K562 (cell line): ENCODE data around the gene FAM217B. TPM values are rescaled to one million over a fixed set of nuclear protein-coding genes. Genes with fewer than 3 reads are reported as not detected.
A peak's percentile ranks its signal among the peaks of the same experiment; 100 is the strongest.

Experiments used
- ARID3A ChIP-seq: IDR thresholded peaks from 2 replicates; pipeline ENCODE4 v1.6.1; 2012; ENCODE audit warnings: low read depth, low read length, improper control_type of control experiment, borderline replicate concordance
- ATF7 ChIP-seq: fragments of 450-650 bp; IDR thresholded peaks from 2 replicates; pipeline ENCODE4 v1.7.1; 2014; ENCODE audit warnings: mild to moderate bottlenecking, moderate library complexity
- CBFB ChIP-seq: sonication (generic); formaldehyde crosslinking; IDR thresholded peaks from 2 replicates; pipeline ENCODE4 v1.4.0; 2020; ENCODE audit warnings: mild to moderate bottlenecking, missing genetic modification reagents
- CTCFL ChIP-seq: IDR thresholded peaks from 2 replicates; pipeline ENCODE4 v1.6.1; 2011; ENCODE audit warnings: borderline replicate concordance, low read depth, mild to moderate bottlenecking, moderate library complexity, low read length; ENCODE audit not compliant: insufficient read depth, poor library complexity, severe bottlenecking
- DEAF1 ChIP-seq: fragments of 450-650 bp; formaldehyde crosslinking; IDR thresholded peaks from 2 replicates; pipeline ENCODE4 v1.4.0; 2020; ENCODE audit warnings: mild to moderate bottlenecking, moderate library complexity
- HMGXB4 ChIP-seq: sonication (generic); formaldehyde crosslinking; IDR thresholded peaks from 2 replicates; pipeline ENCODE4 v1.8.1; 2023; ENCODE audit warnings: mild to moderate bottlenecking, missing genetic modification reagents
- KLF13 ChIP-seq: fragments of 450-650 bp; IDR thresholded peaks from 2 replicates; pipeline ENCODE4 v1.6.1; 2016; ENCODE audit warnings: missing genetic modification characterization, low read depth, mild to moderate bottlenecking, missing compliant biosample characterization, moderate library complexity, borderline replicate concordance
- MBD2 ChIP-seq: sonication (generic); IDR thresholded peaks from 2 replicates; pipeline ENCODE4 v1.6.1; 2016; ENCODE audit warnings: low read depth, borderline replicate concordance
- PHB2 ChIP-seq: fragments of 450-650 bp; IDR thresholded peaks from 2 replicates; pipeline ENCODE4 v1.6.1; 2017; ENCODE audit warnings: low read depth
- RAD21 ChIP-seq, 2 experiments: fragments of 250-450 bp in 1 of 2; fragments of 450-650 bp in 1 of 2; sonication (Bioruptor Pico) in 1 of 2; formaldehyde crosslinking in 1 of 2; IDR thresholded peaks in 1 of 2; conservative IDR thresholded peaks in 1 of 2; 2 replicates each; pipeline versions ENCODE4 v1.4.0 to v1.8.0; 2020 to 2022; ENCODE audit warnings: mild to moderate bottlenecking in 2 of 2, moderate library complexity in 1 of 2
- RCOR1 ChIP-seq, 2 experiments: IDR thresholded peaks; 2 replicates each; pipeline ENCODE4 v1.6.1; 2012; ENCODE audit warnings: low read depth in 2 of 2, low read length in 2 of 2, borderline replicate concordance in 1 of 2, improper control_type of control experiment in 1 of 2
- SAP30 ChIP-seq: fragments of 200-600 bp; sonication (generic); IDR thresholded peaks from 2 replicates; pipeline ENCODE4 v1.6.1; 2012; ENCODE audit warnings: borderline replicate concordance, low read depth, mild to moderate bottlenecking, moderate library complexity, low read length, control low read depth, inconsistent platforms; ENCODE audit not compliant: insufficient read depth, poor library complexity, severe bottlenecking
- TSC22D4 ChIP-seq: fragments of 450-650 bp; IDR thresholded peaks from 2 replicates; pipeline ENCODE4 v1.6.1; 2016; ENCODE audit warnings: missing genetic modification characterization, missing biosample characterization, control low read depth
- ZFPM2 ChIP-seq: fragments of 250-450 bp; sonication (Bioruptor Pico); IDR thresholded peaks from 2 replicates; pipeline ENCODE4 v1.5.1; 2022; ENCODE audit warnings: mild to moderate bottlenecking
- ZFX ChIP-seq: sonication (generic); formaldehyde crosslinking; IDR thresholded peaks from 2 replicates; pipeline ENCODE4 v1.8.0; 2022; ENCODE audit warnings: mild to moderate bottlenecking, missing genetic modification reagents, moderate library complexity
- ZNF717 ChIP-seq: fragments of 250-450 bp; sonication (Bioruptor Pico); IDR thresholded peaks from 2 replicates; pipeline ENCODE4 v1.5.0; 2021
- ZNF766 ChIP-seq: fragments of 200-800 bp; sonication (Bioruptor generic); conservative IDR thresholded peaks from 2 replicates; pipeline ENCODE4 v1.6.1; 2016; ENCODE audit warnings: missing genetic modification characterization, missing compliant biosample characterization
- ZNF830 ChIP-seq: fragments of 250-450 bp; sonication (Bioruptor Pico); IDR thresholded peaks from 2 replicates; pipeline ENCODE4 v1.5.0; 2021; ENCODE audit warnings: mild to moderate bottlenecking
- polyA plus RNA-seq, 8 experiments: library from polyadenylated mRNA; depleted of rRNA in 4 of 8; stranded (reverse) in 5 of 8; unstranded in 3 of 8; fragments of >200 nt; fragmentation: Nextera tagmentation in 2 of 8; fragmentation: Illumina TruSeq in 1 of 8; extraction: Ambion mirVana in 2 of 8; extraction: Trizol in 1 of 8; gene quantifications; 2 replicates each; pipeline versions ENCODE4 v1.2.1 to v1.2.3, GENCODE V29; 2011 to 2014; ENCODE audit warnings: inconsistent platforms in 1 of 8, missing spikeins in 1 of 8
- total RNA-seq, 7 experiments: library from RNA; depleted of rRNA in 6 of 7; stranded (reverse); fragments of >200 nt in 6 of 7; fragmentation: Illumina TruSeq in 2 of 7; extraction: Trizol in 2 of 7; gene quantifications; 2 replicates each; pipeline versions ENCODE4 v1.2.1 to v1.2.3, GENCODE V29; 2011 to 2021; ENCODE audit warnings: low replicate concordance in 1 of 7

Gene FAM217B
- total and polyA plus RNA-seq, 9 of the 15 experiments (the other 6 are each of a cell fraction or from before 2014, with no cell fraction given), result 4.8 to 11.4 (median 6.9) TPM

- no peak for TF ChIP-seq ARID3A
- no peak for TF ChIP-seq SAP30
- TF ChIP-seq DEAF1, result no peak
- TF ChIP-seq RCOR1 (IDR thresholded peaks at IDR 0.05; ENCODE audit: borderline replicate concordance in 1 of 2, low read depth in 2 of 2, low read length in 2 of 2), result peak in 1 of 2 experiments; percentile 54; a peak in 1 of 4 replicates
- TF ChIP-seq ZNF766 (CRISPR knock-in tag), result no peak
- TF ChIP-seq PHB2, result no peak
- TF ChIP-seq CTCFL, result peak; percentile 89
- no peak for TF ChIP-seq KLF13 (tag)
- TF ChIP-seq CBFB (CRISPR knock-in tag), result no peak
- TF ChIP-seq ZFX, result peak; percentile 45
- TF ChIP-seq TSC22D4 (tag), result no peak
- TF ChIP-seq RAD21 (CRISPR knock-in tag; conservative IDR thresholded peaks at IDR 0.05 in 1 of 2, IDR thresholded peaks at IDR 0.05 in 1 of 2), result peak; percentile 38 to 63
- TF ChIP-seq ZNF830 (CRISPR knock-in tag), result no peak
- peak; percentile 67; the same call in 1 of the 2 replicates for TF ChIP-seq HMGXB4
- 0 out of 2 replicates have a peak, but pooled peaks have one; percentile 41 for TF ChIP-seq ATF7
- no peak for TF ChIP-seq ZFPM2 (CRISPR knock-in tag)
- TF ChIP-seq MBD2, result no peak
- no peak for TF ChIP-seq ZNF717 (CRISPR knock-in tag)
Observed at GRCh38 chr20:59933849-59934585, 6.2 kb upstream of the FAM217B start (continued).
